ENCODE measurements around the gene UBE2O. TPM values are rescaled to one million over a fixed set of nuclear protein-coding genes. Genes with fewer than 3 reads are reported as not detected.

The UBE2O gene
- total RNA-seq, 1 experiment from 2014 or later: 64.7 TPM

DNA sequence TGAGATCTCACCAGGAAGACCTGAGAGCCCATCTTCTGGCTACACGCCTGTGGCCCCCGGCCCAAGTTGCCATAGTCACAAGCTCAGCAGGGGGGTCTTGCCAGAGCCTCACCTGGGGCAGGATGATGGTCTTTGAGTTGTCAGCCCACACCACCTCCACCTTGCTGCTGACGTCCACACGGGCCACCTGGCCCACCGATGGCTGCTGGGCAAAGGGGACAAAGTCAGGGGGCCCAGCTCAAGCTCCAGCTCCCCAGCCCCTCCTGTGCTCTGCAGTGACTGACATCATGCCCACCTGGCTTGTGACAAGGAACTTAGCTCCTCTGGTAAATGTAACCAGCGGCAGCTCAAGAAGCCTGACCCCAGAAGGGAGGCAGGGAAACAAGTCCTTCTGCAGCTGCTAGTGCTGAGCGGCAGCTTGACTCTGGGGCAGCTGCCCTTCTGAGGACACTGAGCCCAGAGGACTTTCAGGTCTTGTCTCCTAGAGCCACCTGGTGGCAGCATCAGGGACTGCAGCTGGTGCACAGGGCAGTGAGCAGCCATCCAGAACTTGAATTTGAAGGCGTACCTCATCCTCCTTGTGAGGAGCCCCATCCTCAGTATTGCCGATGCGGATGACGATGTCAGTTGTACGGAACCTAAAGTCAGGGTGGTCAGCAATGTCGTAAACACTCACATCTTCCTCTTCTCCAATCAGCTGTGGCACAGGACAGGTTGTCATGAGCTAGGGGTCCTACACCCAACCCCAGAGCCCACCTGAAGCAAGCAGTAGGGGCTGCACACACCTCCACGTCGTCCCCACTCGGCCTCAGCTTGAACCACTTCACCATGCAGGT is 55.0 kb downstream of the UBE2O start:
- ChIA-PET CTCF (interaction anchor here (0.5 to 2.7 kb wide), 12 partner anchors 12 to 118 kb away, joined by 3 to 78 read pairs (median 5); no protein-coding TSS in a partner anchor), POLR2A (ENCODE audit: unreplicated experiment) (interaction anchor here (1.0 kb wide), 1 partner anchor 33 kb away, joined by 20 read pairs; no protein-coding TSS in a partner anchor)

DNA sequence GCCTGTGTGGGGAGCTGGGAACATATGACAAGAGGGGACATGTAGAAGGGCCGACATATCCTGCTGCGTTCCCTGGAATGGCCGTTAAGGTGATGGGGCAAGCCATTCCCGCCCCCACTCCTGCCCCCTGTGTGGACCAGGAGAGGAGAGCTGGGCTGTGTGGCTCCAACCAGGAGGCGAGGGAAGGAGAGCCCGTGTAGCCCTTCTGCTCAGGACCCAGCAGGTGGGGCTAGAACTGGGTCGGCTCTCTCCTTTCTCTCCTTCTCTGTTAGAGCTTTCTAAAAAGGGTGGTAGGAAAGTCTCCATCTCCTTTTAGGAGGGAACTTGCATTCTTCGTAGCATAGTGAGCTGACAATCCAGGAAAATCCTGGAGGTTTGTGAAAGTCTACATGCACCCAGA is 55.8 kb downstream of the UBE2O start:
- Histone ChIP-seq H3K9ac (ENCODE audit: low read length) (no peak overlapping the region), H3K27me3 (ENCODE audit: low read length) (no peaks in the 10 kb centered on the region), H3K79me2 (ENCODE audit: low read length) (no peaks in the 10 kb centered on the region), H3F3A (ENCODE audit: low read length, unreplicated experiment) (peaks cover 25% of the 10 kb centered on the region), H3K4me3 (ENCODE audit: low read length) (no peak overlapping the region), H2AFZ (ENCODE audit: low read length) (no peak overlapping the region), H3K27ac (ENCODE audit: low read length) (no peak overlapping the region), H3K9me2 (replicated peaks; ENCODE audit: low read length) (no peaks in the 10 kb centered on the region), H4K20me1 (ENCODE audit: low read length) (peaks cover 3% of the 10 kb centered on the region; the same call in 1 of the 2 replicates), H3K9me3 (ENCODE audit: low read length) (no peaks in the 10 kb centered on the region), H3K36me3 (ENCODE audit: low read depth, low read length) (peaks cover 66% of the 10 kb centered on the region), H3K4me2 (ENCODE audit: low read length) (no peak overlapping the region), H3K4me1 (ENCODE audit: insufficient read depth, low read length) (peaks cover 44% of the 10 kb centered on the region)
- ATAC-seq (no peak), DNase-seq (no peak)
- BruUV-seq (replicated peaks): no TSS peak
- POLR2A ChIA-PET (ENCODE audit: unreplicated experiment): no interaction called here
- intact Hi-C loops (cut with micrococcal nuclease): no loop called here
- TF ChIP-seq EZH2 (IDR thresholded peaks at IDR 0.05; ENCODE audit: low read length, unreplicated experiment) (no peak), EZH2phosphoT487 (IDR thresholded peaks at IDR 0.05; ENCODE audit: borderline replicate concordance, low read length) (no peak)
- TF ChIP-seq, protein P1, sequence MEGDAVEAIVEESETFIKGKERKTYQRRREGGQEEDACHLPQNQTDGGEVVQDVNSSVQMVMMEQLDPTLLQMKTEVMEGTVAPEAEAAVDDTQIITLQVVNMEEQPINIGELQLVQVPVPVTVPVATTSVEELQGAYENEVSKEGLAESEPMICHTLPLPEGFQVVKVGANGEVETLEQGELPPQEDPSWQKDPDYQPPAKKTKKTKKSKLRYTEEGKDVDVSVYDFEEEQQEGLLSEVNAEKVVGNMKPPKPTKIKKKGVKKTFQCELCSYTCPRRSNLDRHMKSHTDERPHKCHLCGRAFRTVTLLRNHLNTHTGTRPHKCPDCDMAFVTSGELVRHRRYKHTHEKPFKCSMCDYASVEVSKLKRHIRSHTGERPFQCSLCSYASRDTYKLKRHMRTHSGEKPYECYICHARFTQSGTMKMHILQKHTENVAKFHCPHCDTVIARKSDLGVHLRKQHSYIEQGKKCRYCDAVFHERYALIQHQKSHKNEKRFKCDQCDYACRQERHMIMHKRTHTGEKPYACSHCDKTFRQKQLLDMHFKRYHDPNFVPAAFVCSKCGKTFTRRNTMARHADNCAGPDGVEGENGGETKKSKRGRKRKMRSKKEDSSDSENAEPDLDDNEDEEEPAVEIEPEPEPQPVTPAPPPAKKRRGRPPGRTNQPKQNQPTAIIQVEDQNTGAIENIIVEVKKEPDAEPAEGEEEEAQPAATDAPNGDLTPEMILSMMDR (conservative IDR thresholded peaks at IDR 0.05; ENCODE audit: low read depth, low read length): no peak
- CTCF ChIA-PET: interaction anchor here (1.4 to 2.7 kb wide), 5 partner anchors 27 to 94 kb away, joined by 5 to 78 read pairs (median 20); no protein-coding TSS in a partner anchor

More for the DNA sequence above, 55.0 kb downstream of the UBE2O start:
- no peaks in the 10 kb centered on the region for H3K27me3 ChIP-seq (ENCODE audit: low read length)
- no peaks in the 10 kb centered on the region for H3K79me2 ChIP-seq (ENCODE audit: low read length)
- no peak overlapping the region for H3K4me3 ChIP-seq (ENCODE audit: low read length)
- H3K9me2 ChIP-seq (replicated peaks; ENCODE audit: low read length): no peaks in the 10 kb centered on the region
- no peak overlapping the region for H2AFZ ChIP-seq (ENCODE audit: low read length)
- peak; percentile 57 for ATAC-seq
- H4K20me1 ChIP-seq (ENCODE audit: low read length): peaks cover 3% of the 10 kb centered on the region; the same call in 1 of the 2 replicates
- H3K9ac ChIP-seq (ENCODE audit: low read length): no peak overlapping the region
- intact Hi-C loops (cut with micrococcal nuclease): loop anchor here (1.0 kb wide), 4 partner anchors 13 to 95 kb away; no protein-coding TSS in a partner anchor
- H3K36me3 ChIP-seq (ENCODE audit: low read depth, low read length): peaks cover 73% of the 10 kb centered on the region
- H3K27ac ChIP-seq (ENCODE audit: low read length): peak overlapping the region; percentile 27
- H3K9me3 ChIP-seq (ENCODE audit: low read length): no peaks in the 10 kb centered on the region
- H3F3A ChIP-seq (ENCODE audit: low read length, unreplicated experiment): peaks cover 25% of the 10 kb centered on the region
- no TSS peak for BruUV-seq (replicated peaks)
- peak; percentile 97 for DNase-seq
- no peak for TF ChIP-seq EZH2 (IDR thresholded peaks at IDR 0.05; ENCODE audit: low read length, unreplicated experiment)
- TF ChIP-seq, protein P1 (conservative IDR thresholded peaks at IDR 0.05; ENCODE audit: low read depth, low read length): peak; percentile 99
- peaks cover 44% of the 10 kb centered on the region for H3K4me1 ChIP-seq (ENCODE audit: insufficient read depth, low read length)
- no peak overlapping the region for H3K4me2 ChIP-seq (ENCODE audit: low read length)

Data from PC-3 (cell line).